A673 (cell line): ENCODE results near the gene DERL2. TPM values are rescaled to one million over a fixed set of nuclear protein-coding genes. Genes with fewer than 3 reads are reported as not detected.

Source experiments
- BruUV-seq: library from RNA; stranded (reverse); fragments of 400-500 nt; replicated peaks from 2 replicates; lab custom pipeline; 2021; lab: Mats Ljungman, UMichigan
- CTCF ChIA-PET: fragments of 300-600 bp; sonication (Branson Sonifier 250); formaldehyde crosslinking; loops from one replicate; lab custom pipeline; 2022; ENCODE audit warnings: antibody characterized with exemption; lab: Charles Lee
- POLR2A ChIA-PET: fragments of 300-600 bp; sonication (Branson Sonifier 250); formaldehyde crosslinking; loops from one replicate; lab custom pipeline; 2022; ENCODE audit warnings: antibody characterized with exemption; ENCODE audit not compliant: low non-redundant PET; lab: Charles Lee
- DNase-seq: peaks from one replicate; pipeline ENCODE4 v3.0.0-alpha.2; 2015; ENCODE audit warnings: low spot score
- H3K27ac ChIP-seq: fragments of 200-600 bp; sonication (generic); 2 replicates; pipeline ENCODE4 v1.5.1; 2016; ENCODE audit warnings: mixed run types, low read depth, mild to moderate bottlenecking, mixed read lengths, antibody characterized with exemption, low read length; ENCODE audit not compliant: poor library complexity, severe bottlenecking
- H3K27me3 ChIP-seq: fragments of 200-600 bp; sonication (generic); replicated peaks from 2 replicates; pipeline ENCODE4 v1.6.1; 2017; ENCODE audit warnings: mixed run types, low read depth, mild to moderate bottlenecking, mixed read lengths, antibody characterized with exemption, low read length; ENCODE audit not compliant: insufficient read depth, poor library complexity
- H3K36me3 ChIP-seq: fragments of 200-600 bp; sonication (generic); 2 replicates; pipeline ENCODE4 v1.6.1; 2016; ENCODE audit warnings: mixed run types, mild to moderate bottlenecking, mixed read lengths, antibody characterized with exemption, low read length; ENCODE audit not compliant: insufficient read depth, poor library complexity, severe bottlenecking
- H3K4me1 ChIP-seq: fragments of 200-600 bp; sonication (generic); 2 replicates; pipeline ENCODE4 v1.6.1; 2017; ENCODE audit warnings: mixed run types, mild to moderate bottlenecking, mixed read lengths, antibody characterized with exemption, low read length; ENCODE audit not compliant: insufficient read depth, poor library complexity, severe bottlenecking
- H3K4me3 ChIP-seq: fragments of 200-600 bp; sonication (generic); 2 replicates; pipeline ENCODE4 v1.5.1; 2016; ENCODE audit warnings: low read depth, mixed run types, mild to moderate bottlenecking, mixed read lengths, low read length; ENCODE audit not compliant: poor library complexity, severe bottlenecking
- H3K9me3 ChIP-seq: fragments of 200-600 bp; sonication (generic); 2 replicates; pipeline ENCODE4 v1.6.1; 2016; ENCODE audit warnings: mixed run types, low read depth, mild to moderate bottlenecking, mixed read lengths, antibody characterized with exemption, low read length; ENCODE audit not compliant: poor library complexity, severe bottlenecking
- EZH2 ChIP-seq: fragments of 200-600 bp; sonication (generic); IDR thresholded peaks from 2 replicates; pipeline ENCODE4 v1.6.1; 2017; ENCODE audit warnings: borderline replicate concordance, low read depth, mild to moderate bottlenecking, mixed read lengths, antibody characterized with exemption, low read length; ENCODE audit not compliant: poor library complexity, severe bottlenecking
- intact Hi-C: fragments of 100-400 bp; cut with micrococcal nuclease; formaldehyde crosslinking; loops from one replicate; pipeline ENCODE4 v1.10.0; 2022; ENCODE audit not compliant: unreplicated experiment
- total RNA-seq: library from RNA; stranded (reverse); gene quantifications from 2 replicates; pipeline ENCODE4 v1.2.3, GENCODE V29; 2021
- TF ChIP-seq, protein P1 (sequence below): fragments of 300-800, 200-600 bp; sonication (generic); conservative IDR thresholded peaks from 2 replicates; pipeline ENCODE4 v1.5.1; 2017; ENCODE audit warnings: low read depth, mild to moderate bottlenecking, antibody characterized with exemption, low read length, moderate library complexity, mixed read lengths

DERL2 gene
- total RNA-seq, 1 experiment from 2014 or later = 97.0 TPM

- Histone ChIP-seq H3K4me3 (no peak overlapping the region), H3K36me3 (peaks cover 62% of the 10 kb centered on the region), H3K9me3 (no peaks in the 10 kb centered on the region), H3K27me3 (no peaks in the 10 kb centered on the region), H3K27ac (no peak overlapping the region), H3K4me1 (peaks cover 7% of the 10 kb centered on the region)
- CTCF ChIA-PET = no interaction called here
- intact Hi-C loops = no loop called here
- no TSS peak for BruUV-seq
- no peak for DNase-seq
- POLR2A ChIA-PET = no interaction called here
- TF ChIP-seq, protein P1, sequence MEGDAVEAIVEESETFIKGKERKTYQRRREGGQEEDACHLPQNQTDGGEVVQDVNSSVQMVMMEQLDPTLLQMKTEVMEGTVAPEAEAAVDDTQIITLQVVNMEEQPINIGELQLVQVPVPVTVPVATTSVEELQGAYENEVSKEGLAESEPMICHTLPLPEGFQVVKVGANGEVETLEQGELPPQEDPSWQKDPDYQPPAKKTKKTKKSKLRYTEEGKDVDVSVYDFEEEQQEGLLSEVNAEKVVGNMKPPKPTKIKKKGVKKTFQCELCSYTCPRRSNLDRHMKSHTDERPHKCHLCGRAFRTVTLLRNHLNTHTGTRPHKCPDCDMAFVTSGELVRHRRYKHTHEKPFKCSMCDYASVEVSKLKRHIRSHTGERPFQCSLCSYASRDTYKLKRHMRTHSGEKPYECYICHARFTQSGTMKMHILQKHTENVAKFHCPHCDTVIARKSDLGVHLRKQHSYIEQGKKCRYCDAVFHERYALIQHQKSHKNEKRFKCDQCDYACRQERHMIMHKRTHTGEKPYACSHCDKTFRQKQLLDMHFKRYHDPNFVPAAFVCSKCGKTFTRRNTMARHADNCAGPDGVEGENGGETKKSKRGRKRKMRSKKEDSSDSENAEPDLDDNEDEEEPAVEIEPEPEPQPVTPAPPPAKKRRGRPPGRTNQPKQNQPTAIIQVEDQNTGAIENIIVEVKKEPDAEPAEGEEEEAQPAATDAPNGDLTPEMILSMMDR = no peak
- TF ChIP-seq EZH2 = no peak
Observed at GRCh38 chr17:5422505-5422904, 63.5 kb downstream of the DERL2 start.

Other genes with a start within 250 kb of the DERL2 start
- gene RABEP1, start 203.9 kb downstream of the DERL2 start, total RNA-seq = 71.3 and 89.0 TPM in 2 replicates
- gene NUP88, start 66.5 kb downstream of the DERL2 start, total RNA-seq = 122 and 132 TPM in 2 replicates
- gene RPAIN, start 66.0 kb downstream of the DERL2 start, total RNA-seq = 120 and 123 TPM in 2 replicates
- 457 and 458 TPM in 2 replicates for gene C1QBP, start 47.0 kb downstream of the DERL2 start, total RNA-seq
- gene DHX33, start 17.2 kb downstream of the DERL2 start, total RNA-seq = 47.0 and 47.4 TPM in 2 replicates
- gene MIS12, start 388 bp upstream of the DERL2 start, total RNA-seq = 30.6 and 33.9 TPM in 2 replicates
- gene NLRP1, start 98.3 kb upstream of the DERL2 start, total RNA-seq = 5.2 and 6.7 TPM in 2 replicates